BE2C (cell line): ENCODE data around the gene ADAM20. TPM values are rescaled to one million over a fixed set of nuclear protein-coding genes. Genes with fewer than 3 reads are reported as not detected.

ENCODE experiments used
- DNase-seq: peaks from one replicate; pipeline ENCODE4 v3.0.0-alpha.2; 2020
- H3K27me3 ChIP-seq: fragments of 250-450 bp; sonication (Bioruptor Pico); 2 replicates; pipeline ENCODE4 v1.5.1; 2020; ENCODE audit warnings: mild to moderate bottlenecking
- H3K36me3 ChIP-seq: fragments of 250-450 bp; sonication (Bioruptor Pico); 2 replicates; pipeline ENCODE4 v1.5.1; 2020; ENCODE audit warnings: mild to moderate bottlenecking
- H3K4me1 ChIP-seq: fragments of 250-450 bp; sonication (Bioruptor Pico); 2 replicates; pipeline ENCODE4 v1.5.1; 2020
- H3K4me3 ChIP-seq: 2 replicates; pipeline ENCODE4 v1.5.1; 2011; ENCODE audit warnings: low read depth, low read length
- H3K9me3 ChIP-seq: fragments of 250-450 bp; sonication (Bioruptor Pico); 2 replicates; pipeline ENCODE4 v1.5.1; 2020
- CTCF ChIP-seq: IDR thresholded peaks from 2 replicates; pipeline ENCODE4 v1.5.1; 2012; ENCODE audit warnings: mild to moderate bottlenecking, low read depth, low read length
- polyA plus RNA-seq: library from polyadenylated mRNA; unstranded; fragments of >200 nt; gene quantifications from one replicate; pipeline ENCODE4 v1.2.1, GENCODE V29; 2012; ENCODE audit warnings: low read depth, missing spikeins; ENCODE audit not compliant: insufficient read length, insufficient read depth

The ADAM20 gene
- not detected for polyA plus RNA-seq

GRCh38 chr14:70534904-70535303 is at the start of gene ADAM20:
ADAM20 (minus strand) TSS chr14:70535004; CDS start chr14:70524757, 10,247 bp downstream.
- DNase-seq, result no peak
- TF ChIP-seq CTCF, result no peak

GRCh38 chr14:70576891-70577290 is 42.1 kb upstream of the ADAM20 start:
- Histone ChIP-seq H3K4me1 (no peaks in the 10 kb centered on the region), H3K36me3 (peaks cover 16% of the 10 kb centered on the region), H3K9me3 (0 out of 2 replicates have a peak, but pooled peaks cover 2% of the 10 kb centered on the region), H3K4me3 (no peak overlapping the region), H3K27me3 (no peaks in the 10 kb centered on the region)
- no peak for TF ChIP-seq CTCF
- DNase-seq, result no peak

More at GRCh38 chr14:70534904-70535303, at the start of gene ADAM20:
- H3K36me3 ChIP-seq, result no peaks in the 10 kb centered on the region
- no peaks in the 10 kb centered on the region for H3K27me3 ChIP-seq
- H3K4me1 ChIP-seq, result peaks cover 2% of the 10 kb centered on the region; the same call in 1 of the 2 replicates
- no peak within 1 kb of the TSS for H3K4me3 ChIP-seq
- H3K9me3 ChIP-seq, result no peaks in the 10 kb centered on the region

- TF ChIP-seq CTCF, result no peak
- DNase-seq, result no peak
Observed at GRCh38 chr14:70573050-70573449, 38.2 kb upstream of the ADAM20 start.

GRCh38 chr14:70571139-70571538 is 36.3 kb upstream of the ADAM20 start:
- no peak for TF ChIP-seq CTCF
- no peak overlapping the region for H3K4me3 ChIP-seq
- no peak for DNase-seq
- no peaks in the 10 kb centered on the region; the same call in none of the 2 replicates for H3K36me3 ChIP-seq
- no peaks in the 10 kb centered on the region for H3K4me1 ChIP-seq
- H3K9me3 ChIP-seq, result 0 out of 2 replicates have a peak, but pooled peaks cover 4% of the 10 kb centered on the region
- H3K27me3 ChIP-seq, result no peaks in the 10 kb centered on the region

More at GRCh38 chr14:70573050-70573449, 38.2 kb upstream of the ADAM20 start:
- no peaks in the 10 kb centered on the region; the same call in none of the 2 replicates for H3K36me3 ChIP-seq
- H3K4me1 ChIP-seq, result no peaks in the 10 kb centered on the region
- H3K27me3 ChIP-seq, result no peaks in the 10 kb centered on the region
- no peak overlapping the region for H3K4me3 ChIP-seq
- H3K9me3 ChIP-seq, result 0 out of 2 replicates have a peak, but pooled peaks cover 3% of the 10 kb centered on the region

- H3K27me3 ChIP-seq, result no peaks in the 10 kb centered on the region
- H3K36me3 ChIP-seq, result peaks cover 10% of the 10 kb centered on the region; the same call in 1 of the 2 replicates
- H3K4me1 ChIP-seq, result no peaks in the 10 kb centered on the region
- DNase-seq, result peak; percentile 30
- H3K9me3 ChIP-seq, result peaks cover 2% of the 10 kb centered on the region; the same call in 1 of the 2 replicates
- H3K4me3 ChIP-seq, result no peak overlapping the region
- TF ChIP-seq CTCF, result peak; percentile 77
Observed at GRCh38 chr14:70567791-70568190, 33.0 kb upstream of the ADAM20 start.

- Histone ChIP-seq H3K4me1 (no peaks in the 10 kb centered on the region), H3K4me3 (no peak overlapping the region), H3K36me3 (peaks cover 18% of the 10 kb centered on the region), H3K27me3 (no peaks in the 10 kb centered on the region), H3K9me3 (peaks cover 2% of the 10 kb centered on the region)
- TF ChIP-seq CTCF, result no peak
- no peak for DNase-seq
Observed at GRCh38 chr14:70563869-70564268, 29.1 kb upstream of the ADAM20 start.
